Measurements from ENCODE around the gene LRRC4C. TPM values are rescaled to one million over a fixed set of nuclear protein-coding genes. Genes with fewer than 3 reads are reported as not detected.
"Not testable (repeated sequence)": the region's sequence is repeated elsewhere in the genome, so short reads cannot be mapped to it uniquely, and the experiment has no call there.

The LRRC4C gene
- total and polyA plus RNA-seq, 11 donors: 0.08 to 1.2 (median 0.48) TPM; not detected in 1

DNA sequence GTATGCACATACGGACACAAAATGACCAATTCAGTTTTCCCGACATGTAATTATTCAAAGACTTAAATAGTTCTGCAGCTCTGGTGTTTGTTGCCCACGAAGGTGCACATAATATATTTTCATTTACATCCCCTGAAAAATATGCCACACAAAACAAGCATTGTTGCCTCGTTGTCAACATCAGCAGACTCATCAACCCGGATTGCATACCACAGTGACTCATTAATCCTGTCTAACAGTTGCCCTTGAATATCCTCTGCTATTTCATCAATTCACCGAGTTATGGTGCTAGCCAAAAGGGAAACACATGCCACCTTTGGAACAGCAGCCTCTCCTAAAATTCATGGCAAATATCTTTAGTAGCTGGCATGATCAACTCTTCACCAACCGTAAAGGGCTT is 582.2 kb downstream of the LRRC4C start:
- Histone ChIP-seq H3K9me3 (peaks cover 0 to 3% (median 0%) of the 10 kb centered on the region in 12 donors), H3K27me3 (no peaks in the 10 kb centered on the region), H3K4me1 (no peaks in the 10 kb centered on the region), H3K36me3 (no peaks in the 10 kb centered on the region), H3K27ac (no peak overlapping the region), H3K4me3 (no peak overlapping the region)
- 75 to 78% (median 77%) methylated on average over 7 of the region's 7 CpGs for WGBS, 4 donors
- DNase-seq: no peak
- no peak for ATAC-seq
- intact Hi-C loops (cut with DNase I): no loop called here
- no peak for TF ChIP-seq POLR2A (IDR thresholded peaks at IDR 0.05)
- TF ChIP-seq, protein P1, sequence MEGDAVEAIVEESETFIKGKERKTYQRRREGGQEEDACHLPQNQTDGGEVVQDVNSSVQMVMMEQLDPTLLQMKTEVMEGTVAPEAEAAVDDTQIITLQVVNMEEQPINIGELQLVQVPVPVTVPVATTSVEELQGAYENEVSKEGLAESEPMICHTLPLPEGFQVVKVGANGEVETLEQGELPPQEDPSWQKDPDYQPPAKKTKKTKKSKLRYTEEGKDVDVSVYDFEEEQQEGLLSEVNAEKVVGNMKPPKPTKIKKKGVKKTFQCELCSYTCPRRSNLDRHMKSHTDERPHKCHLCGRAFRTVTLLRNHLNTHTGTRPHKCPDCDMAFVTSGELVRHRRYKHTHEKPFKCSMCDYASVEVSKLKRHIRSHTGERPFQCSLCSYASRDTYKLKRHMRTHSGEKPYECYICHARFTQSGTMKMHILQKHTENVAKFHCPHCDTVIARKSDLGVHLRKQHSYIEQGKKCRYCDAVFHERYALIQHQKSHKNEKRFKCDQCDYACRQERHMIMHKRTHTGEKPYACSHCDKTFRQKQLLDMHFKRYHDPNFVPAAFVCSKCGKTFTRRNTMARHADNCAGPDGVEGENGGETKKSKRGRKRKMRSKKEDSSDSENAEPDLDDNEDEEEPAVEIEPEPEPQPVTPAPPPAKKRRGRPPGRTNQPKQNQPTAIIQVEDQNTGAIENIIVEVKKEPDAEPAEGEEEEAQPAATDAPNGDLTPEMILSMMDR (IDR thresholded peaks at IDR 0.05): no peak

DNA sequence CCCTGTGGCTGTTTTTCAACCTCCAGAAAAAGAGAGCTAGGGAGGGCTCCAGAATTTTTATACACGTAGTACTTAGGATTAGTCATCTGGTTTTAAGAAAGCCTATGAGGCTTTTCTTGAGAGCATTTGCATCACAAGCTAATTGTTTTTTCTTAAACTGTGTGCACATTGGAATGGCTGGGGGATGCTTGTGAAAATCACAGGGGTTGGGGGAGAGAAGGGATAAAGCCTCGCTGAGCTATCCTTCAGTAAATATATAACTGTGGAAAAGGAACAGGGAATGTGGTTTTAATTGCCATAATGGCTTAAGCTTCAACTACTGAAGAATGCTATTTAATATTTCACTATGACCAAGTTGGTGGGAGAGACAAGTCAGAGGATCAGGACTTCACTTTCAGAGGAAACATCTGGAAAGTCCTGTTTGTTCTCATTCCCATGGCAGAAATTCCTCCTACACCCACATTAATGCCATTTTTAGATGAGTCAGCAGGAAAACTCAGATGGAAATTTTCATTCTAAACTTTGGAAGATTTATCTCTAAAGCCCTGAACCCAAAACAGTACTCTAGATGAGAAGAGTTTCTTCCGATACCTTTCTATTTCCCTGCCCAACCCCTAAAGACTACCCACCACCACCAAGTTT is 591.3 kb downstream of the LRRC4C start:
- ATAC-seq: no peak
- WGBS, 4 donors: 59 to 77% (median 62%) methylated on average over 3 of the region's 3 CpGs
- Histone ChIP-seq H3K9me3 (peaks cover 0 to 5% (median 0%) of the 10 kb centered on the region in 12 donors), H3K27ac (no peak overlapping the region), H3K27me3 (no peaks in the 10 kb centered on the region), H3K4me3 (no peak overlapping the region), H3K4me1 (no peaks in the 10 kb centered on the region), H3K36me3 (no peaks in the 10 kb centered on the region)
- intact Hi-C loops (cut with DNase I): no loop called here
- DNase-seq: no peak
- TF ChIP-seq, protein P1 (IDR thresholded peaks at IDR 0.05): no peak
- no peak for TF ChIP-seq POLR2A (IDR thresholded peaks at IDR 0.05)

DNA sequence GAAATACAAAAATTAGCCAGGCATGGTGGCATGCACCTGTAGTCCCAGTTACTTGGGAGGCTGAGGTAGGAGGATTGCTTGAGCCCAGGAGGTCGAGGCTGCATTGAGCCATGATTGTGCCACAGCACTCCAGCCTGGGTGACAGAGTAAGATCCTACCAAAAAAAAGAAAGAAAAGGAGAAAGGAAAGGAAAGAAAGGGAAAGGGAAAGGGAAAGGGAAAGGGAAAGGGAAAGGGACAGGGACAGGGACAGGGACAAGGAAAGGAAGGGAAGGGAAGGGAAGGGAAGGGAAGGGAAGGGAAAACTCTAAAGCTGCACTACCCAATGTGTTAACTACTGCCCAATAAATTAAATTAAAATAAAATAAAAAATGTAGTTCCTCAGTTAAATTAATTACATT is 601.7 kb downstream of the LRRC4C start:
- intact Hi-C loops (cut with DNase I); H3K27ac ChIP-seq; H3K27me3 ChIP-seq; H3K4me1 ChIP-seq; ATAC-seq; DNase-seq; H3K4me3 ChIP-seq; H3K36me3 ChIP-seq; H3K9me3 ChIP-seq: not testable (repeated sequence)
- 64 to 100% (median 71%) methylated on average over 1 of the region's 1 CpG for WGBS, 4 donors

DNA sequence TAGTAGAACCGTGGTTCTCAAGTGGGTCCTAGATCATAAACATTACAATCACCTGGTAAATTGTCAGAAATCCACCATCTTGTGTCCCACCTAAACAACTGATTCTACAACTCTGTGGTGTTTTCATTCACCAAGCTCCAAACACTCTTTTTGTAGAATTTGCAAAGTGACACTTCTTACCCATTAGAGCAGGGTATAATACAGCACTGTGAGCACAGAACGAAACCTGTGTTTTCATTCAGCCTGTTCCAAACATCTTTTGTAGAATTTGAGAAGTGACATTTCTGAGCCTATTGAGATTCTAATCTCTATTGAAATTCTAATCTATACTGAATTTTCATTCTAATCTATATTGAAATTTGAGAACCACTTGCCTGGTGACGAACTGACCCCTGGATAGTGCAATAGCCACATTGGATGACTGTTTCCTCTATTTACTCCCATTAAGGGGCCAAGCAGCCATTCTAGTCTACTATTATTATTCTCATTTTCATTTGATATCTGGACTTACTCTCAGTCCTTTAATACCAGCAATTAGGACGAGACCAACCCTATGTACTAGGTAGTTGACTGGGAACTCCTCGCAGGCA is 616.6 kb downstream of the LRRC4C start:
- no peak for TF ChIP-seq POLR2A (IDR thresholded peaks at IDR 0.05)
- TF ChIP-seq, protein P1 (IDR thresholded peaks at IDR 0.05): no peak
- intact Hi-C loops (cut with DNase I): no loop called here
- no peaks in the 10 kb centered on the region for H3K4me1 ChIP-seq
- H3K9me3 ChIP-seq: peaks cover 0 to 3% (median 0%) of the 10 kb centered on the region in 12 donors
- H3K4me3 ChIP-seq: no peak overlapping the region
- no peak overlapping the region for H3K27ac ChIP-seq
- DNase-seq (no peak), ATAC-seq (no peak)
- no peaks in the 10 kb centered on the region for H3K27me3 ChIP-seq
- WGBS, 4 donors: 71 to 78% (median 76%) methylated on average over 5 of the region's 5 CpGs
- H3K36me3 ChIP-seq: no peaks in the 10 kb centered on the region

Data from heart left ventricle (tissue), 16 donors.